ENCODE measurements around the gene GNG3.
"Not testable (repeated sequence)": the region's sequence is repeated elsewhere in the genome, so short reads cannot be mapped to it uniquely, and the experiment has no call there.

DNA sequence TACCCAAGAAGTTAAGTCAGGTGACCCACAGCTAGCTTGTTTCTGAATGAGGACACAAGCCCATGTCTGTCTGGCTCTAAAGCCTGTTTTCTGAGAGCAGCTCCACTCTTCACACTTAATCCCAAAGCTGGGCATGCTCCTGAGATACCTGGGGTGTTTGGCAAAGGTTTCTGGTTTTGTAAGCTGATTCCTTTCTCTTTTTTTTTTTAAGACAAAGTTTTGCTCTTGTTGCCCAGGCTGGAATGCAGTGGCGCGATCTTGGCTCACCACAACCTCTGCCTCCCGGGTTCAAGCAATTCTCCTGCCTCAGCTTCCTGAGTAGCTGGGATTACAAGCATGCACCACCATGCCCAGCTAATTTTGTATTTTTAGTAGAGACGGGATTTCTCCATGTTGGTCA lies 13.9 kb upstream of the GNG3 start:
- TF ChIP-seq, protein P1, sequence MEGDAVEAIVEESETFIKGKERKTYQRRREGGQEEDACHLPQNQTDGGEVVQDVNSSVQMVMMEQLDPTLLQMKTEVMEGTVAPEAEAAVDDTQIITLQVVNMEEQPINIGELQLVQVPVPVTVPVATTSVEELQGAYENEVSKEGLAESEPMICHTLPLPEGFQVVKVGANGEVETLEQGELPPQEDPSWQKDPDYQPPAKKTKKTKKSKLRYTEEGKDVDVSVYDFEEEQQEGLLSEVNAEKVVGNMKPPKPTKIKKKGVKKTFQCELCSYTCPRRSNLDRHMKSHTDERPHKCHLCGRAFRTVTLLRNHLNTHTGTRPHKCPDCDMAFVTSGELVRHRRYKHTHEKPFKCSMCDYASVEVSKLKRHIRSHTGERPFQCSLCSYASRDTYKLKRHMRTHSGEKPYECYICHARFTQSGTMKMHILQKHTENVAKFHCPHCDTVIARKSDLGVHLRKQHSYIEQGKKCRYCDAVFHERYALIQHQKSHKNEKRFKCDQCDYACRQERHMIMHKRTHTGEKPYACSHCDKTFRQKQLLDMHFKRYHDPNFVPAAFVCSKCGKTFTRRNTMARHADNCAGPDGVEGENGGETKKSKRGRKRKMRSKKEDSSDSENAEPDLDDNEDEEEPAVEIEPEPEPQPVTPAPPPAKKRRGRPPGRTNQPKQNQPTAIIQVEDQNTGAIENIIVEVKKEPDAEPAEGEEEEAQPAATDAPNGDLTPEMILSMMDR (IDR thresholded peaks at IDR 0.05): not testable (repeated sequence)
- TF ChIP-seq, protein P2, sequence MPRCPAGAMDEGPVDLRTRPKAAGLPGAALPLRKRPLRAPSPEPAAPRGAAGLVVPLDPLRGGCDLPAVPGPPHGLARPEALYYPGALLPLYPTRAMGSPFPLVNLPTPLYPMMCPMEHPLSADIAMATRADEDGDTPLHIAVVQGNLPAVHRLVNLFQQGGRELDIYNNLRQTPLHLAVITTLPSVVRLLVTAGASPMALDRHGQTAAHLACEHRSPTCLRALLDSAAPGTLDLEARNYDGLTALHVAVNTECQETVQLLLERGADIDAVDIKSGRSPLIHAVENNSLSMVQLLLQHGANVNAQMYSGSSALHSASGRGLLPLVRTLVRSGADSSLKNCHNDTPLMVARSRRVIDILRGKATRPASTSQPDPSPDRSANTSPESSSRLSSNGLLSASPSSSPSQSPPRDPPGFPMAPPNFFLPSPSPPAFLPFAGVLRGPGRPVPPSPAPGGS (IDR thresholded peaks at IDR 0.05): not testable (repeated sequence)

Data from A549 (cell line).